B cell (primary cell): ENCODE results near the gene ARFGEF2. TPM values are rescaled to one million over a fixed set of nuclear protein-coding genes. Genes with fewer than 3 reads are reported as not detected.
A peak's percentile ranks its signal among the peaks of the same experiment; 100 is the strongest.

Experiments used
- ATAC-seq: fragments of 200-7000 bp; cut with Tn5 transposase; one replicate; pipeline ENCODE4 v1.10.0; 2021; ENCODE audit warnings: low read depth, mild to moderate bottlenecking, moderate number of reproducible peaks, moderate library complexity
- CTCF ChIA-PET: fragments of 350-600 bp; sonication (Branson Sonifier 250); formaldehyde crosslinking; loops from one replicate; lab custom pipeline; 2021; ENCODE audit warnings: antibody characterized with exemption, inconsistent platforms; lab: Charles Lee
- POLR2A ChIA-PET: fragments of 350-600 bp; sonication (Branson Sonifier 250); formaldehyde crosslinking; loops from one replicate; lab custom pipeline; 2021; ENCODE audit warnings: antibody characterized with exemption; lab: Charles Lee
- DNase-seq: peaks from one replicate; pipeline ENCODE4 v3.0.0; 2013
- H2AFZ ChIP-seq: 2 replicates; pipeline ENCODE4 v1.6.1; 2012; ENCODE audit warnings: mild to moderate bottlenecking, low read depth, low read length; ENCODE audit not compliant: insufficient read depth, poor library complexity, severe bottlenecking
- H3K27ac ChIP-seq, 2 donors: 1 replicate in 1 of 2; 2 replicates in 1 of 2; pipeline ENCODE4 v1.5.1; 2012 to 2013; ENCODE audit warnings: low read length in 2 of 2, mild to moderate bottlenecking in 2 of 2, moderate library complexity in 1 of 2
- H3K27me3 ChIP-seq, 4 experiments: fragments of 200-600 bp in 1 of 4; sonication (generic) in 1 of 4; replicated peaks in 1 of 4; 1 replicate in 2 of 4; 2 replicates in 2 of 4; pipeline versions ENCODE4 v1.6.1 to v1.7.0; 2013 to 2016; ENCODE audit warnings: low read length in 3 of 4, mild to moderate bottlenecking in 2 of 4, mixed read lengths in 1 of 4, moderate library complexity in 1 of 4; ENCODE audit not compliant: insufficient read depth in 4 of 4, control insufficient read depth in 3 of 4; ENCODE audit errors: control extremely low read depth in 1 of 4
- H3K36me3 ChIP-seq, 2 experiments: replicated peaks in 1 of 2; 1 replicate in 1 of 2; 2 replicates in 1 of 2; pipeline versions ENCODE4 v1.6.1 to v1.7.1; 2013; ENCODE audit warnings: low read length in 1 of 2; ENCODE audit not compliant: insufficient read depth in 2 of 2, control insufficient read depth in 1 of 2; ENCODE audit errors: control extremely low read depth in 1 of 2, extremely low read depth in 1 of 2
- H3K4me1 ChIP-seq, 2 donors: fragments of 200-600 bp in 1 of 2; sonication (generic) in 1 of 2; 1 replicate in 1 of 2; 2 replicates in 1 of 2; pipeline versions ENCODE4 v1.5.1 to v1.6.1; 2013 to 2017; ENCODE audit warnings: low read length in 2 of 2; ENCODE audit not compliant: control insufficient read depth in 2 of 2, insufficient read depth in 2 of 2
- H3K4me2 ChIP-seq: replicated peaks from 2 replicates; pipeline ENCODE3; 2012; ENCODE audit warnings: mild to moderate bottlenecking, low read depth, low read length; ENCODE audit not compliant: poor library complexity, severe bottlenecking
- H3K4me3 ChIP-seq, 5 experiments: fragments of 200-600 bp in 1 of 5; sonication (generic) in 1 of 5; 1 replicate in 3 of 5; 2 replicates in 2 of 5; pipeline versions ENCODE4 v1.5.1 to v1.7.0; 2011 to 2016; ENCODE audit warnings: low read length in 4 of 5, mild to moderate bottlenecking in 4 of 5, low read depth in 2 of 5, control low read depth in 1 of 5, moderate library complexity in 1 of 5; ENCODE audit not compliant: insufficient read depth in 1 of 5; ENCODE audit errors: control extremely low read depth in 1 of 5, extremely low read depth in 1 of 5
- H3K79me2 ChIP-seq: fragments of 200-600 bp; sonication (generic); one replicate; pipeline ENCODE4 v1.6.0; 2016; ENCODE audit warnings: low read length; ENCODE audit not compliant: control insufficient read depth, insufficient read depth
- H3K9ac ChIP-seq: fragments of 200-600 bp; sonication (generic); 2 replicates; pipeline ENCODE4 v1.6.1; 2017; ENCODE audit warnings: mild to moderate bottlenecking, low read length, moderate library complexity
- H3K9me3 ChIP-seq, 3 donors: one replicate each; pipeline versions ENCODE4 v1.6.1 to v1.7.1; 2013; ENCODE audit warnings: low read length in 2 of 3; ENCODE audit not compliant: control insufficient read depth in 2 of 3, insufficient read depth in 1 of 3; ENCODE audit errors: control extremely low read depth in 1 of 3
- H4K20me1 ChIP-seq: 2 replicates; pipeline ENCODE4 v1.6.0; 2012; ENCODE audit warnings: mild to moderate bottlenecking, low read length; ENCODE audit not compliant: insufficient read depth, control insufficient read depth, poor library complexity, severe bottlenecking
- H3K27ac Mint-ChIP-seq: one replicate; pipeline ENCODE4 v1.8.0; 2021; ENCODE audit warnings: mixed read lengths
- H3K27me3 Mint-ChIP-seq: one replicate; pipeline ENCODE4 v1.8.0; 2021; ENCODE audit warnings: mixed read lengths
- H3K4me1 Mint-ChIP-seq: one replicate; pipeline ENCODE4 v1.8.0; 2021; ENCODE audit warnings: mixed read lengths
- H3K4me3 Mint-ChIP-seq: one replicate; pipeline ENCODE4 v1.8.0; 2021; ENCODE audit warnings: mixed read lengths
- H3K9me3 Mint-ChIP-seq: one replicate; pipeline ENCODE4 v1.8.0; 2022; ENCODE audit warnings: mixed read lengths; ENCODE audit not compliant: insufficient read depth
- EZH2 ChIP-seq: IDR thresholded peaks from 2 replicates; pipeline ENCODE4 v1.6.1; 2012; ENCODE audit warnings: borderline replicate concordance, low read depth, mild to moderate bottlenecking, moderate library complexity, low read length; ENCODE audit not compliant: insufficient read depth, poor library complexity, severe bottlenecking
- WGBS: methylation state at CpG from one replicate; pipeline ENCODE4 v1.1.5; 2013; ENCODE audit warnings: missing lambda C conversion rate; ENCODE audit not compliant: insufficient coverage; 5-methylcytosine and 5-hydroxymethylcytosine counted together
- intact Hi-C: fragments of 100-400 bp; cut with micrococcal nuclease; formaldehyde crosslinking; loops from one replicate; pipeline ENCODE4 v1.10.0; 2022
- polyA plus RNA-seq: library from polyadenylated mRNA; depleted of rRNA; stranded (reverse); fragments of >200 nt; gene quantifications from 2 replicates; pipeline ENCODE4 v1.2.3, GENCODE V29; 2012
- total RNA-seq, 2 donors: library from RNA; stranded (reverse); fragments of 120-200 nt in 1 of 2; gene quantifications; 1 replicate in 1 of 2; 2 replicates in 1 of 2; pipeline versions ENCODE4 v1.2.3 to v1.2.4, GENCODE V29; 2013 to 2022
- TF ChIP-seq, protein P1 (sequence below): fragments of 200-600 bp; IDR thresholded peaks from one replicate; pipeline ENCODE4 v1.8.0; 2022; ENCODE audit warnings: antibody characterized with exemption, mild to moderate bottlenecking

Gene ARFGEF2
- total and polyA plus RNA-seq, 2 donors (not counting 1 experiment from before 2014, with no cell fraction given): 10.8 to 34.3 TPM

DNA sequence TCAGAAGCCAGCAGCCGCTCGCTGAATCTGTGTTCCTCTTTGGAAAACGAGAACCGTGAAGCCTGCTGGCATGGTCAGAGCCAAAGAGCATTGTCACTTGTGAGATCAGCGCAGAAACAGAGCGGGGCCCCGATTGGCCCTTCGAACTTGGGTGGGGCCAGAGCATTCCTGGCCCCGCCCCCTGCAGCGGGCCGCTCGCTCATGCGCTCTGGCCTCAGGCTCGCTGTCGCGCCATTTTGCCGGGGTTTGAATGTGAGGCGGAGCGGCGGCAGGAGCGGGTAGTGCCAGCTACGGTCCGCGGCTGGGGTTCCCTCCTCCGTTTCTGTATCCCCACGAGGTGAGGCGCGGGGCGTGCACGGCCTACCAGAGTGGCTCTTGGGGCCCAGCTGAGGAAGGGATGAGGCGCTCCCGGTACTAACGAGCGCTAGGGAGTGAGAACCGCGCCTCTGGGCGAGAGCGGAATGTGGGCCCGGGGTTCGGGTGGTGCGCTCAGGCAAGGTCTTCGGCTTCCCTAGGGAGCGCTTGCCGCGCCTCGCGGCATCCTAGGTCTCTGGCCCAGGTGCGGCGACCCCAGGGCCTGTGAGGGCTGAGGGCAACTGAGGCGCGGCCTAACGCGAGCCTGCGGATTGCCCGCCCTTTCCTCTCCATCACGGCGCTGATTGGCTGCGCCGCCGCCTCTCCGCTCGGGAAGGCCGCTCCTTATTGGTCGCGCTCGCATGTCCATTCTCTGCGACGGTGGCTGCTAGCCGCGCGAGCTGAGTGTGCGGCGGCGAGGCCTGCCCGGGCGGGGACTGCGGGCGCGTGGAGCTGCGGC is 124.8 kb downstream of the ARFGEF2 start, which contains the start of gene CSE1L:
TSS of gene CSE1L (plus strand) at position 226 of the 814 bp plus-strand sequence. CDS start 12,152 bp downstream, outside the sequence.
- Histone ChIP-seq H3K9me3 (no peaks in the 10 kb centered on the region), H3K27me3 (no peaks in the 10 kb centered on the region), H3K4me3 (peak within 1 kb of the TSS; percentile 83 to 100 (median 99)), H2AFZ (peak within 1 kb of the TSS; percentile 94), H3K79me2 (peaks cover 50% of the 10 kb centered on the region), H4K20me1 (peaks cover 34% of the 10 kb centered on the region), H3K4me1 (peaks cover 14 to 24% of the 10 kb centered on the region in 2 donors), H3K4me2 (peak within 1 kb of the TSS; percentile 81), H3K36me3 (peaks cover 0 to 5% of the 10 kb centered on the region in 2 experiments), H3K27ac (peak within 1 kb of the TSS; percentile 78 to 97), H3K9ac (peak within 1 kb of the TSS; percentile 88)
- Mint-ChIP-seq H3K9me3 (no peaks in the 10 kb centered on the region), H3K27ac (peak within 1 kb of the TSS; percentile 98), H3K27me3 (no peaks in the 10 kb centered on the region), H3K4me1 (peaks cover 28% of the 10 kb centered on the region), H3K4me3 (peak within 1 kb of the TSS; percentile 96)
- peak; percentile 85 for ATAC-seq
- POLR2A ChIA-PET: interaction anchor here (1.0 to 1.3 kb wide), 3 partner anchors 11 to 231 kb away, joined by 3 to 4 read pairs (median 4); partner anchors contain the start of genes DDX27 and ZNFX1
- TF ChIP-seq, protein P1, sequence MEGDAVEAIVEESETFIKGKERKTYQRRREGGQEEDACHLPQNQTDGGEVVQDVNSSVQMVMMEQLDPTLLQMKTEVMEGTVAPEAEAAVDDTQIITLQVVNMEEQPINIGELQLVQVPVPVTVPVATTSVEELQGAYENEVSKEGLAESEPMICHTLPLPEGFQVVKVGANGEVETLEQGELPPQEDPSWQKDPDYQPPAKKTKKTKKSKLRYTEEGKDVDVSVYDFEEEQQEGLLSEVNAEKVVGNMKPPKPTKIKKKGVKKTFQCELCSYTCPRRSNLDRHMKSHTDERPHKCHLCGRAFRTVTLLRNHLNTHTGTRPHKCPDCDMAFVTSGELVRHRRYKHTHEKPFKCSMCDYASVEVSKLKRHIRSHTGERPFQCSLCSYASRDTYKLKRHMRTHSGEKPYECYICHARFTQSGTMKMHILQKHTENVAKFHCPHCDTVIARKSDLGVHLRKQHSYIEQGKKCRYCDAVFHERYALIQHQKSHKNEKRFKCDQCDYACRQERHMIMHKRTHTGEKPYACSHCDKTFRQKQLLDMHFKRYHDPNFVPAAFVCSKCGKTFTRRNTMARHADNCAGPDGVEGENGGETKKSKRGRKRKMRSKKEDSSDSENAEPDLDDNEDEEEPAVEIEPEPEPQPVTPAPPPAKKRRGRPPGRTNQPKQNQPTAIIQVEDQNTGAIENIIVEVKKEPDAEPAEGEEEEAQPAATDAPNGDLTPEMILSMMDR: no peak
- TF ChIP-seq EZH2: no peak
- intact Hi-C loops: loop anchor here (1.0 to 5.0 kb wide), 5 partner anchors 125 to 1676 kb away; partner anchors contain the start of genes ARFGEF2, STAU1, UBE2V1 and ZNFX1
- CTCF ChIA-PET: interaction anchor here (0.9 to 2.0 kb wide), 4 partner anchors 17 to 171 kb away, joined by 3 to 9 read pairs (median 6); partner anchors contain the start of gene STAU1
- peak; percentile 97 for DNase-seq
- WGBS: under 1% methylated on average over 79 of the region's 80 CpGs

GRCh38 chr20:49052334-49052733 is 130.8 kb downstream of the ARFGEF2 start:
- Mint-ChIP-seq H3K9me3 (no peaks in the 10 kb centered on the region), H3K4me3 (peak overlapping the region; percentile 23), H3K27ac (no peak overlapping the region), H3K27me3 (no peaks in the 10 kb centered on the region), H3K4me1 (peaks cover 57% of the 10 kb centered on the region)
- no peak for ATAC-seq
- H3K9me3 ChIP-seq: no peaks in the 10 kb centered on the region
- H3K4me1 ChIP-seq: peaks cover 30 to 40% of the 10 kb centered on the region in 2 donors
- peak overlapping the region; percentile 28 for H3K4me2 ChIP-seq
- intact Hi-C loops: no loop called here
- peaks cover 80% of the 10 kb centered on the region for H4K20me1 ChIP-seq
- POLR2A ChIA-PET: interaction anchor here (0.6 kb wide), 1 partner anchor 558 kb away, joined by 7 read pairs; no protein-coding TSS in a partner anchor
- H3K4me3 ChIP-seq: no peak overlapping the region
- H3K27ac ChIP-seq: no peak overlapping the region
- CTCF ChIA-PET: no interaction called here
- no peak for DNase-seq
- H3K36me3 ChIP-seq: peaks cover 0 to 8% of the 10 kb centered on the region in 2 experiments
- no peaks in the 10 kb centered on the region for H3K27me3 ChIP-seq
- no peak overlapping the region for H2AFZ ChIP-seq
- H3K79me2 ChIP-seq: peaks cover 100% of the 10 kb centered on the region
- TF ChIP-seq, protein P1: no peak
- no peak for TF ChIP-seq EZH2
- H3K9ac ChIP-seq: no peak overlapping the region
- 92% methylated on average over 1 of the region's 1 CpG for WGBS
